SK-N-SH (cell line): Measurements from ENCODE around the gene NDEL1. TPM values are rescaled to one million over a fixed set of nuclear protein-coding genes. Genes with fewer than 3 reads are reported as not detected.

Experiments used
- CTCF ChIA-PET: fragments of 300-600, 350-600 bp; formaldehyde crosslinking; extraction: SDS; loops from one replicate; lab custom pipeline; 2021; lab: Yijun Ruan, JAX
- POLR2A ChIA-PET: fragments of 350-600 bp; sonication (Branson Sonifier 250); formaldehyde crosslinking; extraction: SDS; loops from one replicate; lab custom pipeline; 2020; ENCODE audit warnings: antibody characterized with exemption, inconsistent platforms; lab: Yijun Ruan, JAX
- DNase-seq: peaks from one replicate; pipeline ENCODE4 v3.0.0; 2012
- H2AFZ ChIP-seq: fragments of 200-600 bp; sonication (generic); 2 replicates; pipeline ENCODE4 v1.8.1; 2016; ENCODE audit warnings: antibody characterized with exemption, mild to moderate bottlenecking, low read depth
- H3F3A ChIP-seq: fragments of 200-600 bp; sonication (generic); replicated peaks from 2 replicates; pipeline ENCODE3; 2016; ENCODE audit warnings: antibody characterized with exemption, mild to moderate bottlenecking; ENCODE audit not compliant: insufficient read depth
- H3K27ac ChIP-seq, 2 experiments: fragments of 200-500 bp in 1 of 2; fragments of 200-600 bp in 1 of 2; sonication (Bioruptor generic) in 1 of 2; sonication (generic), shearing (Covaris generic) in 1 of 2; 2 replicates each; pipeline versions ENCODE4 v1.5.1 to v1.6.1; 2014 to 2016; ENCODE audit warnings: low read depth in 2 of 2, inconsistent platforms in 1 of 2, low read length in 1 of 2, mild to moderate bottlenecking in 1 of 2, mixed read lengths in 1 of 2
- H3K27me3 ChIP-seq: fragments of 200-600 bp; sonication (generic), shearing (Covaris generic); 2 replicates; pipeline ENCODE4 v1.6.1; 2016; ENCODE audit warnings: mixed run types; ENCODE audit not compliant: insufficient read depth
- H3K36me3 ChIP-seq, 2 experiments: fragments of 200-500 bp in 1 of 2; fragments of 200-600 bp in 1 of 2; sonication (Bioruptor generic) in 1 of 2; sonication (generic) in 1 of 2; replicated peaks in 1 of 2; 2 replicates each; pipeline versions ENCODE3 to v1.5.1; 2014 to 2016; ENCODE audit warnings: low read length in 1 of 2, mild to moderate bottlenecking in 1 of 2; ENCODE audit not compliant: insufficient read depth in 2 of 2, control insufficient read depth in 1 of 2
- H3K4me1 ChIP-seq, 2 experiments: fragments of 200-500 bp in 1 of 2; fragments of 200-600 bp in 1 of 2; sonication (Bioruptor generic) in 1 of 2; sonication (generic), shearing (Covaris generic) in 1 of 2; 2 replicates each; pipeline versions ENCODE4 v1.5.1 to v1.6.1; 2014 to 2016; ENCODE audit warnings: low read depth in 1 of 2, low read length in 1 of 2, mixed run types in 1 of 2; ENCODE audit not compliant: insufficient read depth in 2 of 2, control insufficient read depth in 1 of 2
- H3K4me2 ChIP-seq: fragments of 200-600 bp; sonication (generic), shearing (Covaris generic); 2 replicates; pipeline ENCODE4 v1.6.1; 2017; ENCODE audit warnings: mixed run types
- H3K4me3 ChIP-seq, 2 experiments: fragments of 200-500 bp in 1 of 2; fragments of 200-600 bp in 1 of 2; sonication (Bioruptor generic) in 1 of 2; sonication (generic), shearing (Covaris generic) in 1 of 2; 2 replicates each; pipeline versions ENCODE4 v1.5.1 to v1.8.1; 2014 to 2016; ENCODE audit warnings: low read depth in 2 of 2, inconsistent platforms in 1 of 2, low read length in 1 of 2, mild to moderate bottlenecking in 1 of 2, mixed read lengths in 1 of 2, moderate library complexity in 1 of 2
- H3K79me2 ChIP-seq: fragments of 200-600 bp; sonication (generic); 2 replicates; pipeline ENCODE4 v1.8.1; 2017; ENCODE audit warnings: mild to moderate bottlenecking; ENCODE audit not compliant: insufficient read depth
- H3K9ac ChIP-seq: fragments of 200-600 bp; sonication (generic); 2 replicates; pipeline ENCODE4 v1.6.1; 2017; ENCODE audit warnings: mixed run types
- H3K9me2 ChIP-seq: fragments of 200-600 bp; sonication (generic); 2 replicates; pipeline ENCODE4 v1.6.1; 2017; ENCODE audit warnings: mixed run types
- H3K9me3 ChIP-seq: fragments of 200-600 bp; sonication (generic); 2 replicates; pipeline ENCODE4 v1.6.1; 2017; ENCODE audit warnings: mixed run types, mild to moderate bottlenecking, moderate library complexity
- H4K20me1 ChIP-seq: fragments of 200-600 bp; sonication (generic); 2 replicates; pipeline ENCODE4 v1.6.1; 2017; ENCODE audit warnings: mild to moderate bottlenecking, mixed run types; ENCODE audit not compliant: insufficient read depth
- ELF1 ChIP-seq: IDR thresholded peaks from 2 replicates; pipeline ENCODE4 v1.4.0; 2012
- EZH2phosphoT487 ChIP-seq: fragments of 200-600 bp; sonication (generic); IDR thresholded peaks from 2 replicates; pipeline ENCODE4 v1.6.1; 2017; ENCODE audit warnings: low read depth, mixed run types, mild to moderate bottlenecking, antibody characterized with exemption, moderate library complexity, borderline replicate concordance
- FOSL2 ChIP-seq: IDR thresholded peaks from 2 replicates; pipeline ENCODE4 v1.4.0; 2012; ENCODE audit warnings: low read depth, mild to moderate bottlenecking, moderate library complexity, borderline replicate concordance
- JUND ChIP-seq: IDR thresholded peaks from 2 replicates; pipeline ENCODE4 v1.4.0; 2012
- MXI1 ChIP-seq: IDR thresholded peaks from 2 replicates; pipeline ENCODE4 v1.6.1; 2012; ENCODE audit warnings: mild to moderate bottlenecking, low read depth, low read length, improper control_type of control experiment
- NRF1 ChIP-seq: IDR thresholded peaks from 2 replicates; pipeline ENCODE4 v1.6.1; 2012; ENCODE audit warnings: low read depth, mild to moderate bottlenecking, low read length
- PBX3 ChIP-seq: IDR thresholded peaks from 2 replicates; pipeline ENCODE4; 2012
- RAD21 ChIP-seq: IDR thresholded peaks from 2 replicates; pipeline ENCODE4 v1.6.1; 2012; ENCODE audit warnings: mild to moderate bottlenecking, low read length
- RXRA ChIP-seq: IDR thresholded peaks from 2 replicates; pipeline ENCODE4 v1.4.0; 2012; ENCODE audit warnings: low read depth, mild to moderate bottlenecking, borderline replicate concordance
- SMC3 ChIP-seq: IDR thresholded peaks from 2 replicates; pipeline ENCODE4 v1.6.1; 2012; ENCODE audit warnings: low read depth, low read length, improper control_type of control experiment
- TAF1 ChIP-seq: IDR thresholded peaks from 2 replicates; pipeline ENCODE4 v1.6.1; 2012; ENCODE audit warnings: low read depth, mild to moderate bottlenecking, low read length, moderate library complexity, borderline replicate concordance
- TCF12 ChIP-seq: IDR thresholded peaks from 2 replicates; pipeline ENCODE4 v1.4.0; 2012
- USF2 ChIP-seq: fragments of 150-350 bp; IDR thresholded peaks from 2 replicates; pipeline ENCODE4 v1.6.1; 2017; ENCODE audit warnings: antibody characterized with exemption, low read length, low read depth, borderline replicate concordance
- YY1 ChIP-seq: IDR thresholded peaks from 2 replicates; pipeline ENCODE4 v1.4.0; 2012; ENCODE audit warnings: low read depth, mild to moderate bottlenecking
- ZBTB33 ChIP-seq: IDR thresholded peaks from 2 replicates; pipeline ENCODE4 v1.4.0; 2012; ENCODE audit warnings: low read depth, borderline replicate concordance
- WGBS: methylation state at CpG from one replicate; pipeline ENCODE4 v1.1.6; 2017; ENCODE audit warnings: low lambda C conversion rate; 5-methylcytosine and 5-hydroxymethylcytosine counted together
- polyA plus RNA-seq, 3 experiments: library from polyadenylated mRNA; depleted of rRNA; stranded (reverse); fragments of >200 nt; gene quantifications; 2 replicates each; pipeline ENCODE4 v1.2.3, GENCODE V29; 2012

The NDEL1 gene
- polyA plus RNA-seq, 1 of the 3 experiments (the other 2 are of a cell fraction): 49.5 TPM

GRCh38 chr17:8459107-8459506, 23.4 kb downstream of the NDEL1 start:
- Histone ChIP-seq H3K4me3 (no peak overlapping the region), H3K79me2 (peaks cover 83% of the 10 kb centered on the region), H3K36me3 (peaks cover 75 to 83% of the 10 kb centered on the region in 2 experiments), H3K27me3 (no peaks in the 10 kb centered on the region), H3K9ac (no peak overlapping the region), H3K9me3 (no peaks in the 10 kb centered on the region), H3K27ac (no peak overlapping the region), H2AFZ (no peak overlapping the region), H3F3A (peaks cover 2% of the 10 kb centered on the region), H3K9me2 (no peaks in the 10 kb centered on the region), H4K20me1 (peaks cover 44% of the 10 kb centered on the region), H3K4me1 (no peaks in the 10 kb centered on the region), H3K4me2 (no peak overlapping the region)
- TF ChIP-seq SMC3: no peak
- TF ChIP-seq JUND: no peak
- TF ChIP-seq PBX3: no peak
- TF ChIP-seq USF2: no peak
- no peak for TF ChIP-seq NRF1
- no peak for TF ChIP-seq RXRA
- TF ChIP-seq TAF1: no peak
- TF ChIP-seq MXI1: no peak
- TF ChIP-seq FOSL2: no peak
- TF ChIP-seq EZH2phosphoT487: no peak
- POLR2A ChIA-PET: interaction anchor here (1.4 kb wide), 1 partner anchor 24 kb away, joined by 3 read pairs; the partner anchor contains the start of gene NDEL1
- 88% methylated on average over 4 of the region's 4 CpGs for WGBS
- DNase-seq: no peak
- CTCF ChIA-PET: interaction anchor here (0.6 kb wide), 1 partner anchor 26 kb away, joined by 3 read pairs; no protein-coding TSS in a partner anchor

- POLR2A ChIA-PET: interaction anchor here (1.4 kb wide), 1 partner anchor 24 kb away, joined by 3 read pairs; the partner anchor contains the start of gene NDEL1
- H3F3A ChIP-seq: no peaks in the 10 kb centered on the region
- H3K27ac ChIP-seq: no peak overlapping the region
- H4K20me1 ChIP-seq: peaks cover 52% of the 10 kb centered on the region
- WGBS: 98% methylated on average over 3 of the region's 3 CpGs
- no peak overlapping the region for H3K4me2 ChIP-seq
- no peaks in the 10 kb centered on the region for H3K27me3 ChIP-seq
- DNase-seq: no peak
- H3K79me2 ChIP-seq: peaks cover 83% of the 10 kb centered on the region
- H3K36me3 ChIP-seq: peaks cover 69 to 83% of the 10 kb centered on the region in 2 experiments
- H3K4me1 ChIP-seq: no peaks in the 10 kb centered on the region; a peak in 1 of 4 replicates
- H3K9me3 ChIP-seq: no peaks in the 10 kb centered on the region
- no peak overlapping the region for H3K4me3 ChIP-seq
- no peak overlapping the region for H2AFZ ChIP-seq
- no peak overlapping the region for H3K9ac ChIP-seq
- TF ChIP-seq TAF1: no peak
- no peak for TF ChIP-seq ZBTB33
- TF ChIP-seq RAD21: no peak
- no peak for TF ChIP-seq USF2
- no peak for TF ChIP-seq PBX3
- no peak for TF ChIP-seq ELF1
- TF ChIP-seq YY1: no peak
- no peak for TF ChIP-seq TCF12
- CTCF ChIA-PET: interaction anchor here (0.6 to 0.7 kb wide), 2 partner anchors 27 to 286 kb away, joined by 3 read pairs; no protein-coding TSS in a partner anchor
- no peaks in the 10 kb centered on the region for H3K9me2 ChIP-seq
Measured at GRCh38 chr17:8459831-8460230, 24.1 kb downstream of the NDEL1 start.
